ENCODE results near the gene OGFR.

OGFR gene

DNA sequence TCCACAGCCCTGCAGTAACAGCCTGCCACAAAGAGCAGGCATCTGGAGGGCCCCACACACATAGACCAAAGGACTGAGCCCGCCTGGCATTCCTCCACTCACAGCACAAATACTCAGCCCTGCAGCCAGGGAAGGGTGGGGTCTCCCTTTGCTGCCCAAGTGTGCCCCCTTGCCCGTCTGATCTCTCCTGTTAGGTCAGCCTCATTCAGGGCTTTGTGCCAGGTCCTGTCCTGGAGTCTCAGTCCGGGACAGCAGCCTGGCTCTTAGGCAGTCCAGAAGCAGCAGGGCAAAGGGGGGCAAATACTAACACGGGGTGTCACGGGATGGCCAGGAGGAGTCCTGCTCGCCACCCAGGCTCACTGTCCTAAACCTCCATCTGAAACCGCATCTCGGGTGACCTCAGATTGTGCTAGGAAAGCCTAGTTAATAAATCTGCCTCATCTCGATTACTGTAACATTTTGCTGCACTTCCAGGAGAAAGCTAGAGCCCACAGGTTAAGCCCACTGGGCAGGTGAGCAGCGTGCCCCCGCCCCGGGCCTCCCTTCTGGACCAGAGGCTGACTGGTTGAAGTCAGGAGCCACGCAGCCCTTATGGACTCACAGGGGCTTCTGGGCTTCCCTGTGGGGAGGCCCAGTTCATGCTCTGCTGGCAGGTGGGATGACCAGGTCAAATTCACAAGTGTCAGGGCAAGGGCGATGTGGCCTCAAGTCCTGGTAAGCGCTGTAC, 3.2 kb upstream of the OGFR start:
- Histone ChIP-seq H3K4ac (ENCODE audit: low read length) (no peak overlapping the region), H2BK120ac (ENCODE audit: low read depth, low read length) (no peak overlapping the region), H2AFZ (ENCODE audit: low read length) (no peak overlapping the region), H3K23ac (ENCODE audit: low read depth, low read length, poor library complexity) (no peak overlapping the region), H3K14ac (ENCODE audit: low read length) (no peak overlapping the region), H2BK12ac (ENCODE audit: low read length) (no peak overlapping the region), H3K4me3 (ENCODE audit: low read length in 2 of 2) (no peak overlapping the region), H4K8ac (ENCODE audit: low read depth, low read length) (no peak overlapping the region), H3K9me3 (replicated peaks in 1 of 2; ENCODE audit: control insufficient read depth in 2 of 2, insufficient read depth in 1 of 2, low read depth in 1 of 2, low read length in 2 of 2) (no peaks in the 10 kb centered on the region), H3K27ac (replicated peaks; ENCODE audit: low read length) (no peak overlapping the region), H3K9ac (ENCODE audit: low read depth, low read length, poor library complexity) (no peak overlapping the region), H3K27me3 (ENCODE audit: control insufficient read depth in 3 of 3, insufficient read depth in 3 of 3, low read depth in 1 of 3, low read length in 3 of 3) (no peaks in the 10 kb centered on the region), H4K91ac (ENCODE audit: low read depth, low read length, poor library complexity) (no peak overlapping the region), H3K36me3 (replicated peaks in 1 of 2; ENCODE audit: control insufficient read depth in 2 of 2, insufficient read depth in 2 of 2, low read length in 2 of 2) (peaks cover 23 to 45% of the 10 kb centered on the region in 2 donors), H3K4me2 (ENCODE audit: insufficient read depth, low read length, poor library complexity, severe bottlenecking) (no peak overlapping the region), H3K4me1 (ENCODE audit: control insufficient read depth in 2 of 2, insufficient read depth in 1 of 2, low read depth in 1 of 2, low read length in 2 of 2) (peaks cover 16% of the 10 kb centered on the region in 2 donors), H2AK5ac (ENCODE audit: low read depth, low read length) (no peak overlapping the region), H3K79me1 (ENCODE audit: low read depth, low read length) (peaks cover 4% of the 10 kb centered on the region), H3K18ac (ENCODE audit: low read length) (no peak overlapping the region), H2BK15ac (ENCODE audit: low read length) (no peak overlapping the region), H2BK5ac (ENCODE audit: low read length) (no peak overlapping the region)
- no peak for DNase-seq (ENCODE audit: low spot score)
- no CpG with 5 or more reads among the region's 15 CpGs for WGBS, 2 donors (ENCODE audit: extremely low coverage in 2 of 2, insufficient read length in 2 of 2, insufficient replicate concordance in 1 of 2)

- no peaks in the 10 kb centered on the region for H3K9me3 ChIP-seq (replicated peaks in 1 of 2; ENCODE audit: control insufficient read depth in 2 of 2, insufficient read depth in 1 of 2, low read depth in 1 of 2, low read length in 2 of 2)
- H3K9ac ChIP-seq (ENCODE audit: low read depth, low read length, poor library complexity) = peak overlapping the region; percentile 21
- H3K4me3 ChIP-seq (ENCODE audit: low read length in 2 of 2) = no peak overlapping the region
- no peak overlapping the region for H2AFZ ChIP-seq (ENCODE audit: low read length)
- H3K23ac ChIP-seq (ENCODE audit: low read depth, low read length, poor library complexity) = peak overlapping the region; percentile 20
- H3K4me1 ChIP-seq (ENCODE audit: control insufficient read depth in 2 of 2, insufficient read depth in 1 of 2, low read depth in 1 of 2, low read length in 2 of 2) = peaks cover 16 to 18% of the 10 kb centered on the region in 2 donors
- H2AK5ac ChIP-seq (ENCODE audit: low read depth, low read length) = no peak overlapping the region
- no peak overlapping the region for H4K8ac ChIP-seq (ENCODE audit: low read depth, low read length)
- H2BK120ac ChIP-seq (ENCODE audit: low read depth, low read length) = no peak overlapping the region
- no peaks in the 10 kb centered on the region for H3K27me3 ChIP-seq (ENCODE audit: control insufficient read depth in 3 of 3, insufficient read depth in 3 of 3, low read depth in 1 of 3, low read length in 3 of 3)
- peaks cover 3% of the 10 kb centered on the region for H3K79me1 ChIP-seq (ENCODE audit: low read depth, low read length)
- H2BK15ac ChIP-seq (ENCODE audit: low read length) = no peak overlapping the region
- no peak overlapping the region for H3K27ac ChIP-seq (replicated peaks; ENCODE audit: low read length)
- H3K4ac ChIP-seq (ENCODE audit: low read length) = no peak overlapping the region
- peaks cover 23 to 50% of the 10 kb centered on the region in 2 donors for H3K36me3 ChIP-seq (replicated peaks in 1 of 2; ENCODE audit: control insufficient read depth in 2 of 2, insufficient read depth in 2 of 2, low read length in 2 of 2)
- no peak for DNase-seq (ENCODE audit: low spot score)
- no peak overlapping the region for H2BK12ac ChIP-seq (ENCODE audit: low read length)
- no peak overlapping the region for H3K4me2 ChIP-seq (ENCODE audit: insufficient read depth, low read length, poor library complexity, severe bottlenecking)
- H2BK5ac ChIP-seq (ENCODE audit: low read length) = no peak overlapping the region
- H4K91ac ChIP-seq (ENCODE audit: low read depth, low read length, poor library complexity) = peak overlapping the region; percentile 53
- H3K14ac ChIP-seq (ENCODE audit: low read length) = peak overlapping the region; percentile 21
- H3K18ac ChIP-seq (ENCODE audit: low read length) = peak overlapping the region; percentile 64
- no CpG with 5 or more reads among the region's 22 CpGs for WGBS, 2 donors (ENCODE audit: extremely low coverage in 2 of 2, insufficient read length in 2 of 2, insufficient replicate concordance in 1 of 2)
Observed at GRCh38 chr20:62802026-62802712, 2.5 kb upstream of the OGFR start.

GRCh38 chr20:62804021-62804626, 511 bp upstream of the OGFR start:
- Histone ChIP-seq H3K4me3 (ENCODE audit: low read length in 2 of 2) (peak overlapping the region; percentile 32 to 66), H4K8ac (ENCODE audit: low read depth, low read length) (no peak overlapping the region), H3K9ac (ENCODE audit: low read depth, low read length, poor library complexity) (no peak overlapping the region), H2AK5ac (ENCODE audit: low read depth, low read length) (peak overlapping the region; percentile 89), H2AFZ (ENCODE audit: low read length) (peak overlapping the region; percentile 89), H3K36me3 (replicated peaks in 1 of 2; ENCODE audit: control insufficient read depth in 2 of 2, insufficient read depth in 2 of 2, low read length in 2 of 2) (peaks cover 19 to 48% of the 10 kb centered on the region in 2 donors), H2BK5ac (ENCODE audit: low read length) (peak overlapping the region; percentile 35), H3K27me3 (ENCODE audit: control insufficient read depth in 3 of 3, insufficient read depth in 3 of 3, low read depth in 1 of 3, low read length in 3 of 3) (no peaks in the 10 kb centered on the region), H3K23ac (ENCODE audit: low read depth, low read length, poor library complexity) (peak overlapping the region; percentile 49), H2BK120ac (ENCODE audit: low read depth, low read length) (no peak overlapping the region), H2BK12ac (ENCODE audit: low read length) (peak overlapping the region; percentile 84), H4K91ac (ENCODE audit: low read depth, low read length, poor library complexity) (no peak overlapping the region), H3K27ac (replicated peaks; ENCODE audit: low read length) (peak overlapping the region; percentile 14), H3K18ac (ENCODE audit: low read length) (peak overlapping the region; percentile 87), H2BK15ac (ENCODE audit: low read length) (peak overlapping the region; percentile 69), H3K79me1 (ENCODE audit: low read depth, low read length) (peaks cover 2% of the 10 kb centered on the region), H3K9me3 (replicated peaks in 1 of 2; ENCODE audit: control insufficient read depth in 2 of 2, insufficient read depth in 1 of 2, low read depth in 1 of 2, low read length in 2 of 2) (no peaks in the 10 kb centered on the region), H3K14ac (ENCODE audit: low read length) (no peak overlapping the region), H3K4me1 (ENCODE audit: control insufficient read depth in 2 of 2, insufficient read depth in 1 of 2, low read depth in 1 of 2, low read length in 2 of 2) (peaks cover 15% of the 10 kb centered on the region in 2 donors), H3K4me2 (ENCODE audit: insufficient read depth, low read length, poor library complexity, severe bottlenecking) (peak overlapping the region; percentile 32), H3K4ac (ENCODE audit: low read length) (peak overlapping the region; percentile 10)
- no CpG with 5 or more reads among the region's 25 CpGs for WGBS, 2 donors (ENCODE audit: extremely low coverage in 2 of 2, insufficient read length in 2 of 2, insufficient replicate concordance in 1 of 2)
- DNase-seq (ENCODE audit: low spot score) = no peak

Measured in neuronal stem cell (in vitro differentiated cells).